Uterus (tissue), 2 donors: ENCODE results near the gene OR4E2.

Experiments used
- CTCF ChIP-seq, 4 experiments: fragments of 200-600 bp in 2 of 4; fragments of 450-650 bp in 2 of 4; sonication (generic) in 2 of 4; IDR thresholded peaks; one replicate each; pipeline ENCODE4 v1.5.1; 2016 to 2019; ENCODE audit warnings: antibody characterized with exemption in 4 of 4, mild to moderate bottlenecking in 2 of 4, moderate library complexity in 1 of 4
- POLR2A ChIP-seq, 2 donors: fragments of 450-650 bp; IDR thresholded peaks; one replicate each; pipeline ENCODE4 v1.6.1; 2016; ENCODE audit warnings: antibody characterized with exemption in 2 of 2, mild to moderate bottlenecking in 1 of 2, moderate library complexity in 1 of 2

GRCh38 chr14:21626491-21627230 lies 27.0 kb upstream of the OR4E2 start:
- TF ChIP-seq CTCF (IDR thresholded peaks at IDR 0.05) (no peak), POLR2A (IDR thresholded peaks at IDR 0.05) (no peak)
